T-helper 1 cell treated with Interleukin-12 subunit alpha and Interleukin-12 subunit beta and Interleukin-4 antibody, amounts not matched to agents 30 μg/mL and 1 μg/mL, for 36 hours (primary cell): Measurements from ENCODE around the gene SLC25A25.
"Not testable (repeated sequence)": the region's sequence is repeated elsewhere in the genome, so short reads cannot be mapped to it uniquely, and the experiment has no call there.

ENCODE experiments used
- H3K27ac Mint-ChIP-seq: one replicate; pipeline ENCODE4 v1.8.0; 2021; ENCODE audit warnings: mild to moderate bottlenecking, mixed read lengths
- H3K27me3 Mint-ChIP-seq: one replicate; pipeline ENCODE4 v1.8.0; 2021; ENCODE audit warnings: low read depth, mixed read lengths
- H3K36me3 Mint-ChIP-seq: one replicate; pipeline ENCODE4 v1.8.0; 2021; ENCODE audit warnings: low read depth, mixed read lengths
- H3K4me1 Mint-ChIP-seq: one replicate; pipeline ENCODE4 v1.8.0; 2021; ENCODE audit warnings: low read depth, mixed read lengths
- H3K4me3 Mint-ChIP-seq: one replicate; pipeline ENCODE4 v1.8.0; 2021; ENCODE audit warnings: mild to moderate bottlenecking, moderate library complexity, mixed read lengths
- H3K9me3 Mint-ChIP-seq: one replicate; pipeline ENCODE4 v1.8.0; 2021; ENCODE audit warnings: mixed read lengths

Gene SLC25A25

DNA sequence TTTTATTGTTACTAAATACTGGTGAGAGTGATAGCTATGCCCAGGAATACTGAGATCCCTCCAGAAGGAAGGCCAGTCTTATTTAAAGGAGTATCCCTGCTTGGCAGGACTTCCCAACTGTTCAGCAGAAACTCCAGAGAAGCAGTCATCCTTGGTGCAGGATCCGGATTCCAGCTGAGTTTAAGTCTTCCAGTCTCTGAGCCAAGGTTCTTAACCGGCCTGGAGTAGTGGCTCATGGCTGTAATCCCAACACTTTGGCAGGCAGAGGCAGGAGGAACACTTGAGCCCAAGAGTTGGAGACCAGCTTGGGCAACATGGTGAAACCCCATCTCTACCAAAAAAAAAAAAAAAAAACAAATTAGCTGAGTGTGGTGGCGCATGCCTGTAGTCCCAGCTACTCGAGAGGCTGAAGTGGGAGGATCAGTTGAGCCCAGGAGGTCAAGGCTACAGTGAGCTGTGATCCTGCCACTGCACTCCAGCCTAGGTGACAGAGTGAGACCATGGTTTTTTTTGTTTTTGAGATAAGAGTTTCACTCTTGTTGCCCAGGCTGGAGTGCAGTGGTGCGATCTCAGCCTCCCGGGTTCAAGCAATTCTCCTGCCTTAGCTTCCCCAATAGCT lies 8.6 kb upstream of the SLC25A25 start:
- H3K27me3 Mint-ChIP-seq = peaks cover under 1% of the 10 kb centered on the region
- H3K9me3 Mint-ChIP-seq = no peaks in the 10 kb centered on the region
- H3K27ac Mint-ChIP-seq = no peak overlapping the region
- no peak overlapping the region for H3K4me3 Mint-ChIP-seq
- H3K4me1 Mint-ChIP-seq = peaks cover 16% of the 10 kb centered on the region
- peaks cover 9% of the 10 kb centered on the region for H3K36me3 Mint-ChIP-seq

DNA sequence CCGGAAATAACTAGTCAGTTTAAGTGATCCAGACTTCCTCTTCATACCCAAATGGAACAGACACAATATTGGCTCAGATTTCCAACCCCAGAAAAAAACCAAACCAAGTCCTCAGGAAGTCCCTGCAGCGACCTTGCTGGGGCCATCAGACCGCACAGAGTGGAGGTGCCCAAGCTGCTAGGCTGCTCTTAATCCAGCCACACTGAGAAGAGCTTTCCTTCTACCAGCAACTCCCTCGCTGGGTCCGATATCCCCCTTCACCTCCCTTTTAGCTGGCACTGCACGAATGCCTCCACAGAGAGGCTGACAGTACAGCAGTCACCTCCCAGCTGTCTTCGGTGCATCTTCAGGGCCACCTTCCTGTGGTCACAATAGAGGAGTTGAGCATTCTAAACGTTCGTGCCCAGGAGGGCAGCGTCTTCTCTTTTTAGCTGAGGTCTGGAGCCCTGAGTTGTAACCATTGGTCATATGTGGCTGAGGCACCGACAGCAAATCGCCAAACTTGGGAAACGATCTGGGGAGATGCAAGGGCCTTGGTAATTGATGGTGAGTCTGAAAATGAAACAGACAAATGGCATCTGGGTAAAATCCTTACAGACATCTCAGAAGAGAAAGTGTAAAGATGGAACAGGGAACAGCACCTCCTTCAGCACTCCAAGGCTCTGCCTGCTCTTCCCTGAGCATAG lies 6.6 kb upstream of the SLC25A25 start:
- Mint-ChIP-seq H3K27me3 (no peaks in the 10 kb centered on the region), H3K4me3 (peak overlapping the region; percentile 36), H3K4me1 (peaks cover 26% of the 10 kb centered on the region), H3K27ac (peak overlapping the region; percentile 57), H3K9me3 (no peaks in the 10 kb centered on the region), H3K36me3 (peaks cover 18% of the 10 kb centered on the region)

DNA sequence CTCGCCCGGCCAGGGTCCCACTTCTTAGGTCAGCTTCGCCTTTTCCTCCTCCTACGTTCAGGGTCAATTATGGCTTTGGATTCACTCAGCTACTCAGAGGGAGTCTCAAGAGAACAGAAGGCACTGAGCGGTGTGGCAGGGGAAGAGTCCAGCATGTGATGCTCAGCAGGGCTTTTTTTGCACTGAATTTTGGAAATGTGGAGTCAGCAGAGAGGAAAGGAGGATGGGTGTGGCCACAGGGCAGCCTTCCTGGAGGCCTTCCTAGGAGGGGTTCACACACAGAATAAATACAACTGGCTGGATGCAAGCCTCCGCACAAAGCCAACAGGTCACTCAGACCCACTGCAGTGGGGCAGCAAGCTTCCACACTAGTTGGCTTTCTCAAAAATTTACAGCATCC lies 5.8 kb upstream of the SLC25A25 start:
- H3K4me3 Mint-ChIP-seq = no peak overlapping the region
- H3K4me1 Mint-ChIP-seq = peaks cover 26% of the 10 kb centered on the region
- no peaks in the 10 kb centered on the region for H3K27me3 Mint-ChIP-seq

DNA sequence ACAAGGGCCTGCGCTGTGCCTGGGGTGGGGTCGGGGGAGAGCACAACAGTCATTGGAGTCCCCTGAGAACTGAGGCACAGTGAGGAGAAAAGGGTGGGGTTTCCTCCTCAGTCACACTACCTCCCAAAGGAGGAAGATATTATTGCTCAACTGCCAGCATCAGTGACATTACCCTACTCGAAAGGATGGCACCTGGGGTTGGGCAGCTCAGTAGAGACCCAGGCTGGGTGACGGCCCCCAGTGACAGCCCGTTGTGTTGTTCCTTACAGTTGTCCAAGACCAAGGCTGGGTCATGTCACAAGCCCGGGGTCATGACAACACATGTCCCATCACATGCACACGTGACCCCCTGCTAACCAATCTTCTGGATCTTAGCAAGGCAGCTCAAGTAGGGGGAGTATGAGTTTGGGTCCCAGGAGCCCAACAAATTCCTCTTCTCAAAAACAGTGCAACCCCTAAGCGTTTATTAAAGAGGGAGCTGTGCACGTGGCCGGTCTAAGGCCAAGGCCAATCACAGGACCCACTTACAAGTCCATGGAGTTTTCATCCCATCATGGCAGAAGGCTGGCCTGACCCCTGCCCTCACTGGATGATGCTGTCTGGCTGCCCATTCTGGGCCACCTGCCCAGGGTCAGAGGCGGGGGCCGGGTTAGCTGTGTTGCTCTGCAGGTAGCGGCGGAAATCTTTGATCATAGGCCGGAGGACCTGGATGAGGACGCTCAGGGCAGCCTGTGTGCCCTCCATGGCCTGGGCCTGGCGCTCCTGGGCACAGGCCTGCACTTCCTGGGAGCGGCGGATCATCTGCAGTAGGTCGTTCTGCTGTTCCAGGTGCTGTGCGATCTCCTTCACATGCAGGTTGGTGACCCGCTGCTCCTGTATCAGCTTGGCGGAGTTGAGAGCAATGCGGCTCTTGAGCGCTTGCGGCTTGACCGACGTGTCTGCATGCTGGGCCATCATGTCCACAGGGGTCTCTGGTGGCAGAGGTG lies 4.9 kb upstream of the SLC25A25 start:
- Mint-ChIP-seq H3K27ac (no peak overlapping the region), H3K9me3 (no peaks in the 10 kb centered on the region), H3K4me1 (peaks cover 26% of the 10 kb centered on the region), H3K27me3 (no peaks in the 10 kb centered on the region), H3K4me3 (no peak overlapping the region), H3K36me3 (peaks cover 18% of the 10 kb centered on the region)

More for the DNA sequence above, 5.8 kb upstream of the SLC25A25 start:
- no peaks in the 10 kb centered on the region for H3K9me3 Mint-ChIP-seq
- H3K36me3 Mint-ChIP-seq = peaks cover 18% of the 10 kb centered on the region
- peak overlapping the region; percentile 42 for H3K27ac Mint-ChIP-seq

DNA sequence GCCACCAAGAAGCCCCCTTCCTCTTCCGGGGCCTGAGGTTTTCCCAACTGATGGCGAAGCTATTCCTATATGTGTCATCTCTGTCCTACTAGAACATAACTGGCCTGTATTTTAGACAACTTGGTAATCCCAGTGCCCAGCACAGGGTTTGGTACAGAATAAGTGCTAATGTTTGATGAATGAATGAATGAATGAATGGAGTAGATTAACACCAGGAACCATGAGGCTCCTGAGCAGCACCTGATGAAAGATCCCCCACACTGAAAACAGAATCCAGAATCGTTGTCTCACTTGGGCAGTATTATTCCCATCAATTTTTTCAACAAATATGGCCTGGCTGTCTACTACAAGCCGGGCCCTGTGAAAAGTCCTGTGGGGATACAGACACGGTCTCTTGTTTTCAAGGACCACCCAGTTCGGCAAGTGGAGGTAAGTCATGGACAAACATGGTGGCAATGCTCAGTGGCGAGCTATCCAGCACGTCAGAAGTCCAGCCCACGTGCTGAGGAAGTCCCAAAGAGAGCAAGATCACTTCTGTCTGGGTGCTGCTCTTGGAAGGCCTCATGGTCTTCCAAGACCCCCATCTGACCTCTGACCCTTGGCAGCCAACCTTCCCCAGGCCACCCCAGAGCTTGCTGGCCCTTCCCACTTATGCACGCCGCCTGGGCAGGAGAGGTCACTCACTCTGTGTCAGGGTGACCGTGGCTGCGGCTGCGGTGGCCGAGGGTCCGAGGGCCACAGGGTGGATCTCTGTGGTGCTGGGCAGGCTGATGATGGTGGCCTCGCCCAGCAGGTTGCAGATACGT lies 1.9 kb upstream of the SLC25A25 start:
- Mint-ChIP-seq H3K36me3 (peaks cover 26% of the 10 kb centered on the region), H3K27me3 (no peaks in the 10 kb centered on the region), H3K9me3 (no peaks in the 10 kb centered on the region), H3K4me1 (peaks cover 37% of the 10 kb centered on the region), H3K4me3 (peak overlapping the region; percentile 69), H3K27ac (peak overlapping the region; percentile 67)

DNA sequence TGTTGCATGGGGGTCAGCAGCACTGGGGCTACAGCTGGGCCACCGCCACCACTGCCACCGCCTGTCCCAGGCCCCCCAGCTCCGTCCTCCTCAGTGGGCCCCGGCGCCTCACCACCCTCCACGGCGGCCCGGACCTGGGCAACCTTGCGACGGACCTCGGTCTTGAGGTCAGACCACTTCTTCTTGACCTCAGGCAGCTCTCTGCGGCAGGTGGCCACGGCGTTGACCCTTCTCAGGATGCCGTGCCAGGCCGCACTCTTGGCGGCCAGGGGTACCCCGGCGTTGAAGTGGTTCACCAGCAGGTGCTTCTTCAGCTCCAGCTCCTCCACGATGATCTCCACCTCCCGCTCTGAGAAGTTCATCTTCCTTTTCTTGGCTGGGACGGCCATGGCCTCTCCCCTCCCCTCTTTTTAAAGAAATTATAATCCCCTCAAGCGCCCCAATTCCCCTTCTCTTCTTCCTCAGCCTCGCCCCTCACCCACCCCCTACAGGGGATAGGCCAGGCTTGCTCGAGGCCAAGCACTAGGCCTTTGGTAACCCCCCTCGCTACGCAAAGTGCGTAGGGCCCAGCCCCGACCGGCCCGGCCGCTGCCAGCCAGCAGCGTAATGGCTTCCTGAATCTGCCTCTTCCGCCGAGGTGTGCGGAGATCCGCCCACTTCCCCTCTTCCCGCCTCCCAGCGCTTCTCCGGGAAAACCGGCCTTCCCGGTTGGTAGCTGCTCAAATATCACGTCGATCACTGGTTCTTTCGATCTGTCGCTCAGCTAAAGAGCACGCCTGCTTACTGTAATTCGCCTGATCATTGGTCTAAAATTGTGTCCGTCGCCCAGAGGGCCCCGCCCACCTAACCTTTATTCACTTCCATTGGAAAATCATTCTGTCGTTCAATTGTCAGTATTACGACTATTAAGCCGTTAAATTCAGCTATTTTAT lies 1.1 kb upstream of the SLC25A25 start, which contains the start of gene NAIF1:
NAIF1 (minus strand) TSS at position 608 of the 932 bp plus-strand sequence; CDS start at position 389, 219 bp downstream.
- Mint-ChIP-seq H3K27me3 (no peaks in the 10 kb centered on the region), H3K27ac (peak within 1 kb of the TSS; percentile 67), H3K9me3 (no peaks in the 10 kb centered on the region), H3K36me3 (peaks cover 24% of the 10 kb centered on the region), H3K4me3 (peak within 1 kb of the TSS; percentile 69), H3K4me1 (peaks cover 35% of the 10 kb centered on the region)

DNA sequence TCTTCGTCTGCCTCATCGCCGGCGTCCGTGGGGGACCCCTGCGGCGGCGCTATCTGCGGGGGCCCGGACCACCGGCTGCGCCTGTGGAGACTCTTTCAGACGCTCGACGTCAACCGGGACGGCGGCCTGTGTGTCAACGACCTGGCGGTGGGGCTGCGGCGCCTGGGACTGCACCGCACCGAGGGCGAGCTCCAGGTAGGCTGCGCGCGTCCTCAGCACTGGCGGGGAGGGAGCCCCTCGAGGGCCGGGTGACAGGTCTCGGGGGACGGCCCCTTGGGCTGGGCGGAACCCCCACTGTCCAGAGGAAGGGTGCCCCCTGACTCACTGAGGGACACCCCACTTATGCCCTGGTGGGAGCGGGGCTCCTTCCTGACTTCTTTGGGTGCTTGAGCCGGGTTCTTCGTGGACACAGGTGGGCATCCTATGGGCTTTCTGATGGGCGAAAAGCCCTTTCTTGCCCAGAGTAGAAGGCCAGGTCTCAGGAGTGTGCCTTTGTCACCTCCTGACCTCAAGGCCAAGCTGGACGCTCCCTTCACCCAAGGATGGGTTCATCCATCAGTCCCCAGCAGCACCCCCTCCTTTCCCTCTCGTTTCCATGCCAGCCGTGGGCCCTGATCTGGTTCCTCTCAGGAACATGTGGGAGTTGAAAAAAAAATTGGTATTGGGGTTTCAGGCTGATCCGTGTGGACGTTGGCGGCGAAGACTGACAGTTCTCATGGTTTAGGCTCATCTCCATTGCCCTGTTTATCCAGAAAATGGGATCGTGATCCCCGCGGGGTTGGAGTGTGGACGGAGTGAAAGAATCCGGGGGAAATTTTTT lies 564 bp downstream of the SLC25A25 start:
- Mint-ChIP-seq H3K4me1 (peaks cover 41% of the 10 kb centered on the region), H3K9me3 (no peaks in the 10 kb centered on the region), H3K4me3 (peak overlapping the region; percentile 96), H3K27ac (peak overlapping the region; percentile 88), H3K36me3 (peaks cover 25% of the 10 kb centered on the region), H3K27me3 (no peaks in the 10 kb centered on the region)

DNA sequence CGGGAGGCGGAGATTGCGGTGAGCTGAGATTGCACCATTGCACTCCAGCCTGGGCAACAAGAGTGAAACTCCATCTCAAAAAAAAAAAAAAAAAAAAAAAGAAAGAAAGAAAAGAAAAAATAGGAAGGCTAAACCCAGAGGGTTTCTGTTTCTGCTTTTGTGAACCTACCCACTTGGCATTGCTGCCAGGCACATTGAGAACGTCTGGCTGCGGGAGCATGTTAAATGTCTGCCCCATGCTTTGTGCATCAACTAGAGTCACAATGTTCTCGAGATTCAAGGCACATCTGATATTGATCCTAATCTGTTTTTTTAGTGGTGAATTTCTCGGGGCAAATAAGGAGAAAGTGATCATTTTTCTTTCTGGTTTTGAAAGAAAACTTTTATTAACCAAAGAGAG lies 2.8 kb downstream of the SLC25A25 start:
- Mint-ChIP-seq H3K27me3 (no peaks in the 10 kb centered on the region), H3K27ac (peak overlapping the region; percentile 67), H3K9me3 (no peaks in the 10 kb centered on the region), H3K4me3 (peak overlapping the region; percentile 47), H3K4me1 (peaks cover 38% of the 10 kb centered on the region), H3K36me3 (peaks cover 19% of the 10 kb centered on the region)

DNA sequence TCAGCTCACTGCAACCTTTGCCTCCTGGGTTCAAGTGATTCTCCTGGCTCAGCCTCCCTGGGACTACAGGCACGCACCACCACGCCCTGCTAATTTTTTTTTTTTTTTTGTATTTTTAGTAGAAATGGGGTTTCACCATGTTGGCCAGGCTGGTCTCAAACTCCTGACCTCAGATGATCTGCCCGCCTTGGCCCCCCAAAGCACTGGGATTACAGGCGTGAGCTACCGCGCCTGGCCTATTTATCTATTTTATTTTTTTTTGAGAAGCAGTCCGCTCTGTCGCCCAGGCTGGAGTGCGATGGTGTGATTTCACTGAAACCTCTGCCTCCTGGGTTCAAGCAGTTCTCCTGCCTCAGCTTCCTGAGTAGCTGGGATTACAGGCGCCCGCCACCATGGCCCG lies 3.4 kb downstream of the SLC25A25 start:
- H3K4me3 Mint-ChIP-seq = peak overlapping the region; percentile 72
- peak overlapping the region; percentile 81 for H3K27ac Mint-ChIP-seq
- H3K36me3 Mint-ChIP-seq = peaks cover 16% of the 10 kb centered on the region
- H3K4me1 Mint-ChIP-seq = peaks cover 33% of the 10 kb centered on the region
- H3K27me3 Mint-ChIP-seq, H3K9me3 Mint-ChIP-seq: not testable (repeated sequence)

DNA sequence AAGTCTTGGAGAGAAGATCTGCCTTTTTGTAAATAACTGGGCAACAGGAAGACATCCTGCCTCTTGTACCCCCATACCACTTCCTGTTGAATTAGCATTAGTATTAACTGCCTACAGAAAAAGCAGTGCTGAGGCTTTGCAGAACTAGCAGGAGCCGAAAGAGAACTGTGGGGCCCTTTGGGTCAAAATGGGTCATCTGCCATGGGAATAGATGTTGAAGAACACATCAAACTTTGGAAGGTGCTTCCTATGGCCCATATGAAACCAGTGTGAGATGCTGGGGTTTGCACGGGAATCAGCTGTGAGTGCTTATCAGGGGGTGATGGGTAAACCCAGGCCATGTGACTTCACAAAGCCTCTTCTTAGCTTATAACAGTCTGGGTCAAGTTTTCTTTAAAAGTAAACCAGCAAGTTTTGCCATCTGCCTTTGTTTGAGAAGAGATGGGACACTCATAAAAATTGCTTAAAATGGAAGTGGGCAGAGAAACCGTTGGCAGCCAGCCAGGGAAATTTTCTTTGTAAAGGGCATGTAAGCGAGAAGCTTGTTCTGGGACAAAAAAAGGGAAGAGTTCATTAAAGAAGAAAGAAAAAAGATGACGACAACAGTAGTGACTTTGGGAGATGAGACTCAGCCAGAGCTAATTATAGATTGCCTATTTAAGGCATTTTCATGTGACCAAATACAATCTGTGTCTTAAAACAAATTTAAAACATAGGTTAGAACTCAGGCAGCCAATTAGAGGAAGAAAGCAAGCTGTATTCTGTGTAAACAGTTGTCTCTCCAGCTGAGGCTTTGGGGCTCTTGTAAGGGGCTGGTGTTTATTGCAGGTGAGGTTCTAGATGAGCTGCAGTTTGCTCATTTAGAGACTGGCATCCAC lies 4.4 kb downstream of the SLC25A25 start:
- Mint-ChIP-seq H3K36me3 (peaks cover 16% of the 10 kb centered on the region), H3K27me3 (no peaks in the 10 kb centered on the region), H3K4me1 (peaks cover 33% of the 10 kb centered on the region), H3K27ac (peak overlapping the region; percentile 81), H3K4me3 (peak overlapping the region; percentile 72), H3K9me3 (no peaks in the 10 kb centered on the region)

DNA sequence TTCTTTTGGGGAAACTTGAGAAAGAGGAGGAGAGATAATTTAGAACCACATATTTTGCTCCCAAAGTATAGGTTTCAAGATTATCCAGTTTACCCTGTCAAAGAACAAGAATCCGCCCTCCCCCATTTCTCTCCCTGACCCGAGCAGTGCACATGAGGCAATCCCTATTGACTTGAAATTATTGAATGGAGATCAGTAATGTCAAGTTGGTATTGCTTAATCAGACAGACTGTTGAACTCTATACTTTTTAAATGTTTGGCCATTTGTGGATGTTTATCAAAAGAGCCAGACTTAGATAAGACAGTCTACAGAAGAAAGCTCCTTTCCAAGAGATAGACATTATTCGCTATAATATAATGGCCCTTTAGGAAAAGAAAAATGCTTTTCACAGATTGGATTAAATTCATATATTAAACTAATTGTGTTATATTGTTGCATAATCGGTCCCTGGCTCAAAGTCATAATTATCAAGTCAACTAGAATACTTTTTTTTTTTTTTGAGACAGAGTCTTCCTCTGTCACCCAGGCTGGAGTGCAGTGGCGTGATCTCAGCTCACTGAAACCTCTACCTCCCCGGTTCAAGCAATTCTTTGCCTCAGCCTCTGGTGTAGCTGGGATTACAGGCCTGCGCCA lies 5.3 kb downstream of the SLC25A25 start:
- no peaks in the 10 kb centered on the region for H3K9me3 Mint-ChIP-seq

More for the DNA sequence above, 5.3 kb downstream of the SLC25A25 start:
- H3K4me1 Mint-ChIP-seq = peaks cover 41% of the 10 kb centered on the region
- no peak overlapping the region for H3K4me3 Mint-ChIP-seq
- H3K27me3 Mint-ChIP-seq = no peaks in the 10 kb centered on the region
- H3K27ac Mint-ChIP-seq = peak overlapping the region; percentile 58
- H3K36me3 Mint-ChIP-seq = peaks cover 16% of the 10 kb centered on the region
